Mucosa of rectum (tissue), 2 donors: Measurements from ENCODE around the gene SLC29A3.

Source experiments
- H3K27ac ChIP-seq, 2 donors: one replicate each; pipeline ENCODE4 v1.7.0; 2013; ENCODE audit warnings: inconsistent platforms in 2 of 2, low read depth in 2 of 2, low read length in 2 of 2
- H3K27me3 ChIP-seq, 2 donors: one replicate each; pipeline ENCODE4 v1.7.0; 2013; ENCODE audit warnings: low read length in 2 of 2; ENCODE audit not compliant: control insufficient read depth in 2 of 2, insufficient read depth in 2 of 2
- H3K36me3 ChIP-seq, 2 donors: one replicate each; pipeline ENCODE4 v1.7.0; 2013; ENCODE audit warnings: low read length in 2 of 2; ENCODE audit not compliant: control insufficient read depth in 2 of 2, insufficient read depth in 2 of 2
- H3K4me1 ChIP-seq, 2 donors: one replicate each; pipeline ENCODE4 v1.7.0; 2013; ENCODE audit warnings: low read length in 2 of 2, mild to moderate bottlenecking in 1 of 2; ENCODE audit not compliant: control insufficient read depth in 2 of 2, insufficient read depth in 2 of 2
- H3K4me3 ChIP-seq, 2 donors: one replicate each; pipeline ENCODE4 v1.7.0; 2013; ENCODE audit warnings: low read length in 2 of 2
- H3K9ac ChIP-seq, 2 donors: one replicate each; pipeline ENCODE4 v1.7.0; 2013; ENCODE audit warnings: low read length in 2 of 2, low read depth in 1 of 2, mild to moderate bottlenecking in 1 of 2
- H3K9me3 ChIP-seq, 2 donors: one replicate each; pipeline ENCODE4 v1.7.0; 2013; ENCODE audit warnings: low read length in 2 of 2; ENCODE audit not compliant: control insufficient read depth in 2 of 2
- donor health status: healthy.
- donor health status: Normal muscosa, but diverticular disease.

SLC29A3 gene

DNA sequence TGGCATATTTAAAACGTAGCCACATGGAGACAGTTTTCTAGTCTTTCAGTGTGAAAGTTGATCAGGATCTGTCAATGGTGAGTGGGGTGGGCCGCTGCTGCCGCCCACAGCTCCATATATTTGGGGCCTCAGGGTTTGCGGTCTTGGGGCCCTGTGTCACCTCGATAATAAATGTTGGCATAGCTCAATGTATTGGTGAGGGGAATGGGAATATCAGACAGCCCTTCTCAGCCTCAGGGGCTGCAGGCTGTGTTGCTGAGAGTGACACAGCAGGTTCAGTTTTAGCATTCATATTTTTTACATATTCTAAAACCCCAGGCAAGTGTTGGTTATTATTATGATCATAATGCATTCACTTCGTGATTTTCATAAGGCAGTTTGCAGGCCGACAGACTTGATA is 82.9 kb downstream of the SLC29A3 start:
- no peak overlapping the region for H3K4me3 ChIP-seq
- no peak overlapping the region for H3K9ac ChIP-seq
- H3K9me3 ChIP-seq = no peaks in the 10 kb centered on the region
- peaks cover 7 to 8% of the 10 kb centered on the region in 2 donors for H3K4me1 ChIP-seq
- no peaks in the 10 kb centered on the region for H3K36me3 ChIP-seq
- H3K27ac ChIP-seq = no peak overlapping the region
- H3K27me3 ChIP-seq = peaks cover 35 to 37% of the 10 kb centered on the region in 2 donors

DNA sequence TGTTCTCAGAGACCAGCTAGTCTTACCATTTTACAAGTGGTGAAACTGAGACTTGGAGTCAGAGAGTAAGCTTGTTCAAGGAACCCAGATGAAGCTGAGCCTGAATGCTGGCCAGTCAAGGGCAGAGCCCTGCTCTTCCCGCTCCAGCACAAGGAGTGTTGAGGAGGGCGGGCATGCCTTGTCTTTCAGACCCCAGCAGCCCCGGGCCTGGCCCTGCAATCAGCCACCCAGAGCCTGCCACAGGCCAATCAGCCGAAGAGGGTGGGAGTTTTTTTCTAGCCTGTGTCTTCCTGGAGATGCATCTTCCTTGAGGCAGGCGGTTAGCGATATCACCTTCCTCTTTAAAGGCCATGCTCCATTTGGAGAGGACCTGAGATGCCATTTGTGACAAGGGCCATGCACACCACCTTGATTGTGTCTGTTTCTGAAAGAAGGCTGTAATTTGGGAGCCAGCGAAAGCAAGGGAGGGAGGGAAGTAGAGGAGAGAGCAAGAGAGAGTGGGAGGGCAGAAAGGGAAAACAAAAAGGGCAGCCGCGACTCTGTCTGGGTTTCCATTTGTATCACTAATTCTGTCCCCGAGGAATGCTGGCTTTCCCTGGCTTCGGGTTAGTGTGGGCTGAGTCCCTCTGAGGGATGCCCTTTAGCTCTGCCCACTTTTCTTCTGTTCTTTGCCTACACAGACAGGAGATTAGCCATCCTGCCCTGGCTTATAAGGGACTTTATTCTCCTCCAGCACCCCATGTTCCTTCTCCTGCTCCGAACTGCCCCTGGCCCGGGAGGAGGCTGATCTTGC is 85.6 kb downstream of the SLC29A3 start:
- H3K9ac ChIP-seq = no peak overlapping the region
- no peak overlapping the region for H3K4me3 ChIP-seq
- H3K9me3 ChIP-seq = no peaks in the 10 kb centered on the region
- no peaks in the 10 kb centered on the region for H3K36me3 ChIP-seq
- H3K27ac ChIP-seq = no peak overlapping the region
- no peaks in the 10 kb centered on the region for H3K4me1 ChIP-seq
- H3K27me3 ChIP-seq = peaks cover 11 to 12% of the 10 kb centered on the region in 2 donors

DNA sequence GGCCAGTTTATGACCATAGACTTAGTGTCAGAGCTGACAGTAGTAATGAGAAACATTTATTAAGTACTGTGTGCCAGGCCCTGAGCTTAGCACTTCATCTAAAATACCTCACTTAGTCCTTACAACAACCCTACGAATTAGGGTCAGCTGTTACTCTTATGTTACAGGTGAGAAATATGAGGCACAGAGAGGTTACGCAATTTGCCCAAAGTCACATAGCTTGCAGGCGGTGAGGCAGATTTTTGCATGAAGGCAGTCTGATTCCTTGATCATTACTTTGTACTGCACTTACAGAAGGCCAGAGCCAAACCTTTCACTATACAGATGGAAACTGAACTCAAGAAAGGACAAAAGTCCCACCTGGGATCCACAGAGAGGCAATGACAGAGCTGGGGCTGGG is 87.8 kb downstream of the SLC29A3 start:
- no peak overlapping the region for H3K27ac ChIP-seq
- H3K27me3 ChIP-seq = peaks cover 0 to 3% of the 10 kb centered on the region in 2 donors
- H3K9me3 ChIP-seq = no peaks in the 10 kb centered on the region
- no peaks in the 10 kb centered on the region for H3K36me3 ChIP-seq
- no peak overlapping the region for H3K9ac ChIP-seq
- H3K4me1 ChIP-seq = no peaks in the 10 kb centered on the region
- H3K4me3 ChIP-seq = no peak overlapping the region

DNA sequence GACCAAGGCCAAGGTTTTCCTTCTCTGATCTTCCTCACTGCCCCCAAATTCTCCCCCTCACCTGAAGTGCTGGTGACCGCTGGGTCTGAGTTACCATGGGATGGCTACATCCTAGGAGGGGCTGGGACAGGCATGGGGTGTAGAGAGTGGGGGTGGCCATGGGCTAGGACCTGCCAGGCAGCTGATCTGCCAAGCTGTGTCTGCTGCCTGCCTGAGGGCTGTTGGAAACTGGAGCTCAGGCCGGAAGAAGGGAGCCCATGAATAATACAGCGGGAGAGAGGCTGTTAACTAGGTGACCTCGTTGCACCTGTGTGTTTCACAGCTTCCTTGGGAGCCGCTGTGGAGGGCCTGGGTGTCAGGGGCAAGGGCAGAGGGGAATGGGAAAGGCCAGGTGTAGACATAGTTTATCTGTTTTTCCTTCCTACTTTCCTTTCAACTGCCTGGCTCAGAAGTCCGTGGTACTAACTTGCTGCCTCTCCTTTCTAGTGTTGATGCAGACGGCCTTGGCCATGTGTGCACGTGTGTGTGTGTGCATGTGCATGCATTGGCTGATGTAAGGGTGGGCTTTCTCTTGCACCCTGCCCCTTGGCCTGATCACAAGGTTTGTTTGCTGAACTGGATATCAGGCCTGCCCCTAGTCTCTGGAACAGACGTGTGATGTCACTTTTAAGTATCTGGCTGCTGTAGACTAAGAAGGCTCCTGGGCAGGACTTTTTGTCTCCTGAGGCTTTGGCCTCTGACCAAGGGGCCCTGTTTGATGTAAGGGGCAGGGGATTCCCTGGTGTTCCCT is 89.6 kb downstream of the SLC29A3 start:
- Histone ChIP-seq H3K36me3 (no peaks in the 10 kb centered on the region), H3K9ac (no peak overlapping the region), H3K4me1 (no peaks in the 10 kb centered on the region), H3K4me3 (no peak overlapping the region), H3K27ac (no peak overlapping the region), H3K9me3 (no peaks in the 10 kb centered on the region), H3K27me3 (no peaks in the 10 kb centered on the region)

DNA sequence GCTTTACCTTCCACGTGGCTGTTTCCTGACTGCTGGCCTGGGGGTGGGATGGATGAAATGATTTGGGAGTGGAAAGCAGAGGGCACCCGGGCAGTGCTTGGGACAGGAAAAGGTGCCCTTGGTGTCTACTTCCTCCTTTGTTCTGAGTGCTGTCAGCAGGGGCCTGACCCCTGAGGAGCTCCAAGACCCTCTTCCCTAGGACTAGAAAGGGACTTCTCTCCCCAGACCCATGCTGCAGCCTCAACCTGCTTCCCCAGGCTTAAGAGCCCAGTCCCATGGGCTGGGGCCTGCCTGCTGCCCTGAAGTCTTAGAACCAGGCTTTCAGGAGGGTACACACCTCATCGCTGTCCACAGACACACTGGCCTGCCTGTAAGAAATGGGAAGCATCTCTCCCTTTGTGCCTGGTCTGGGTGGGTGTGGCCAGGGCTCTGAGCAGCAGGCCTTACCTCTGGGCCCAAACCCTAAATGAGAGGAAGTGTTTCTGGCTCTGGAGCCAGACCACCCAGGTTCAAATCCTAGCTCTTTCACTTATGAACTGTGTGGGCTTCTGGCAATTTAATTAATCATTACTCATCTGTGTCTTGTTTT is 90.6 kb downstream of the SLC29A3 start:
- H3K9me3 ChIP-seq = no peaks in the 10 kb centered on the region
- H3K27me3 ChIP-seq = no peaks in the 10 kb centered on the region
- no peaks in the 10 kb centered on the region for H3K4me1 ChIP-seq
- no peak overlapping the region for H3K9ac ChIP-seq
- no peak overlapping the region for H3K4me3 ChIP-seq
- H3K27ac ChIP-seq = no peak overlapping the region
- no peaks in the 10 kb centered on the region for H3K36me3 ChIP-seq
